Kidney capillary endothelial cell (primary cell): Measurements from ENCODE around the gene MYNN.

Source experiments
- DNase-seq: peaks from one replicate; pipeline ENCODE4 v3.0.0-alpha.2; 2018; ENCODE audit warnings: low spot score

MYNN gene

DNA sequence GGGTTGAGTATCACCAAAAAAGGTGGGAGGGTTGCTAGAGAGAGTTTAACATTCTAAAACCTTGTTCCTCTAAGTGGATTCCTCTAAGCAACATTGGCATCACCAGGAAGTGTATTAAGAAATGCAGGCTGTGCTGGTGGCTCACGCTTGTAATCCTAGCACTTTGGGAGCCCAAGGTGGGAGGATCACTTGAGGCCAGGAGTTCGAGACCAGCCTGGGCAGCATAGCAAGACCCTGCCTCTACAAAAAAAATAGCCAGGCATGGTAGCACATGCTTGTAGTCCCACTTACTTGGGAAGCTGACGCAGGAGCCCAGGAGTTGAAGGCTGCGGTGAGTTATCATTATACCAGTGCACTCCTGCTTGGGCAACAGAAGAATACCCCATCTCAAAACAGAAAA lies 4.6 kb downstream of the MYNN start:
- DNase-seq: no peak

DNA sequence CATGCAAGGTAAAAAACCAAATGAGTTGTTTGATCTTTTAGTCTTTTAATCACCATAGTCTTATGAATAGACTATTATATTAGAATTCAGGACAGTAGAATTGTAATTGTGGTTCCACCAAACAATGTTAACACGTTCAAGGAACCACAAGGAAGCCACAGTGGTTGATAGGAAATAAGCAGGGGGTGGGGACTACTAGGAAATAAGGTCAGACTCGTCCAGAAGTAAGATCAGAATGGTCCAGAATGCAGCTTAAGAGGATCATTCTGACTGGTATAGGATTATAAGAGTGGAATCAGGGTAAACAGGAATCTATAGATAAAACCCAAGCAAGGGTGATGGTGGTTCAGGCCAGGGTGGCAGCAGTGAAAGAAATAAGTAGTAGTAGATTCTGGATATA lies 7.5 kb downstream of the MYNN start:
- no peak for DNase-seq

DNA sequence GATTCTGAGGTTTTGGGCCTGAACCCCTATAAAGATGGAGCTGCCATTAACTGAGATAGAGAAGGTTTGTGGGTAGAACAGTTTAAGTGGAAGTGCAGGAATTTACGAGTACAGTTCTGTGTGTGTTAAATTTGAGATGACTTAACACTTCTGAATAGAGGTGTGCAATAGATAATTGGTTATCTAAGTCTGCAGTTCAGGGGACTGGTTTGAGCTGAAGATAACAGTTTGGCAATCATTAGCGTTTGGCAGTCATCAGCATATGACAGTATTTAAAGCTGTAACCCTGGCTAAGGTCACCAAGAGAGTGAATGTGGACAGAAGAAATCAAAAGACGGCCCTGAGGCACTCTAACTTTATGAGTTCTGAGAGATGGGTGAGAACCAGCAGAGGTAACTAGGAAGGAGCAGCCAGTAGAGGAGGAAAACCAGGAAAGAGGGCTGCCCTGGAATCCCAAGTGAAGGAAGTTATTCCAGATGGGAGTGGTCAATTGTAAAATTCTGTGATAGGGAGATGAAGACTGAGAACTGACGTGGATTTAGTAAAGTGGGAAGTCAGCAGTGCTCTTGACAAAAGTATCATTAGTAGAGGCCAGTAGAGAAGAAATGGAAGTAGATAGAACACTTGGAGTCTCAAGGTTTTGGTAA lies 8.1 kb downstream of the MYNN start:
- no peak for DNase-seq

DNA sequence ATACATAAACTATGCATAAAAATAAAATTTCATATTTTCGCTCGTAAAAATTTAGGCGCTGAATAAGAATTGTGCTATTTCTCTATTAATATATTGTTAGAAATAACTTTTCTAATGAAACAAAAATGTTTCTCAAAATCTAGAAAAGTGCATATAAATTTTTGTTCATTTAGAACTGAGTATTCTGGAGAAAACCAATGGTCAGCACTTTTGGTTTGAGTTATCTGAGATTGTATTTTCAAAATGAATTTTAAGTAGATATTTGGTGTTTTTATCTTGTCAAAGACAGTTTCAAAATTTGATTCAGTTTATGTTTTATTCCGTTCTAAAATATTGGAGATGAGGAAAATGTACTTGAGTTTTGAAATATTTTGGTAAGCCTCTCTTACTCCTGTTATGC lies 13.9 kb downstream of the MYNN start:
- DNase-seq: no peak

DNA sequence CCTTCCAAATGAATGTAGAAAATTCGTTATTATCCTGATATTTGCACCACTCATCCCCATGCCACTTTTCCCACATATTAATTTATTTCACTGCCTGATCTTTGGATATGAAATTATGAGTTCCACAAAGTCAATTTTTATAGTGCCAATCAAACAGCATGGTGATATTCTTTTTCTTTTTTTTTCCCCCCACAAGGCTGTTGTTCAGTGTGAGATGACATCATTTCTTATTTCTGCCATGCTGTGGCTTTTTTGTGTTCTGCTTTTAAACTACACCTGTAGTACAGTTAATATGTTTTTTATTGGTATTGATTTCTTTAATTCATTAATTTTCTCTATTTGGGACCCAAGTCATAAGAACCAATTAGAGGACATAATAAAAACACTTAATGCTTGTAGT lies 14.6 kb downstream of the MYNN start:
- DNase-seq: no peak

GRCh38 chr3:169790219-169790618 lies 17.0 kb downstream of the MYNN start:
- no peak for DNase-seq

GRCh38 chr3:169790687-169791429 lies 17.7 kb downstream of the MYNN start:
- no peak for DNase-seq

DNA sequence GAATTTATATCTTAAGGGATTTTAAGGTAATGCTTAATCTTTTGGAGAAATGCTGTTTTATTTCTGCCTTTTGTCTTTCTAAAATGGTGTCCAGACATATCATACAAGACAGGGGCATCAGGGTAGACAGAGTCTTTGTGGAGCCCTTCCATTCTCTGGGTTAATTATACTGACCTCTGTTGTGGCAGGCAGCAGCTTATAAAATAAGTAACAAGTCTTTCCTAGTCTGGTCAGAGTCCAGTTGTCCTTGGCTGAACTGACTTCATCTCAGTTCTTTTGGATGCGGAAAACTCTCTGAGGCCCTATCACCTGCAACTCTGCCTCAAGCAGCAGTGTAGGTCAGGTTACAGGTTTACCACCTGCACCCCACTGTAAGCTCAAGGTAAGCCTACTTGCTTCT lies 19.2 kb downstream of the MYNN start:
- no peak for DNase-seq

- no peak for DNase-seq
Measured at GRCh38 chr3:169804681-169805080, 31.5 kb downstream of the MYNN start.

GRCh38 chr3:169809230-169809795 lies 36.1 kb downstream of the MYNN start:
- DNase-seq: no peak

DNA sequence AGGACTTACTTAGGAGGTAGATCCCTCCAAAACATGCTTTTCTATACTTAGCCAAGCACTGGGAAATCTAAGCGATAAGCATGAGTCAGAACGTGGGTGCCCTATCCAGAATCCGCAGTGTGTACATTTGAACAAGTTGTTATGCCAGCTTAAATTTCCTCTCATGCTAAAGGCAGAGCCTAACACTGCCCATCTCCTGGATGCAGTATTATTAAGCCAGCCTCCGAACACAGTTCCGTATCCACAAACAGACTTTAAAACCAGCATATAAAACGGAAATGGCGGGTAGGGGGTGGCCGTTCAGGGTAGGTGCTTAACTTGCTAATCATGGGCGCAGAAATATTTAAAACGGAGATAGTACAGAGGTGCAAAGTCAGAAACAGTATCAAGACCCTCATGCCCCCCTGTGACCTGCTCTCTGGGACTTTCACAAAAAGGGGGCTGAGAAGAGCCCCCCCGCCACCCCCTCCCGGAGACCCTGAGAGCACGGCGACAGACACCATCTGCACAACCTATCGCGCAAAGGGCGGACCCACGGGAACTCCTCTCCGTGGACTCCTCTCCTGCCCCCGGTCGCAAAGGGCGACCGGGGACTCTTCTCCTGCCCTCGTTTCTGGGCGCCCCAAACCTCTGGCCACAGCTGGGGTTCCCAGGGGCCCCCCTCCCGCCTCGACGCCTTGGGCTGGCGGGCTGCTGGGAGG lies 38.6 kb downstream of the MYNN start:
- DNase-seq: peak; percentile 18

- peak; percentile 58 for DNase-seq
Measured at GRCh38 chr3:169812332-169813235, 39.4 kb downstream of the MYNN start, which contains the start of the genes LRRC34 and LRRIQ4. LRRC34 (minus strand) TSS chr3:169812904; CDS start chr3:169812548, 356 bp downstream. LRRIQ4 (plus strand) TSS chr3:169812870; CDS start chr3:169821922, 9,052 bp downstream.

DNA sequence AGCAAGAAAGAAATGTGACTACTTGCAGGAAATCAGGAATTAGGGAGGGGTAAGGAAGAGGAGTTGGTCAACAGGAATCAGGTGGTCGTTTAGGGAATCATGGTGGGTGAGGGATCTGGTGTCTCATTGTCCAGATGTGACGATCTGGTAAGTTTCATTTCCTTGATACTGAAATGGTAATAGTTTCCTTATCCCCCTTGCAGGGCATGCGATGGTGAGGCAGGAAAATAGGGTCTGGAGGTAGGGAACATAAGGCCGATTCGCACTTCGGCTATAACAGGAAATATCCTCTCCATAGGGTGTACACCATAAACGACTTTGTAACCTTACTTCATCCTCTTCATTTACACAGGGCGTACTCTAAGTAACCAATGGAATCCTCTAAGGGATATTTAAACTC lies 40.1 kb downstream of the MYNN start:
- DNase-seq: no peak

DNA sequence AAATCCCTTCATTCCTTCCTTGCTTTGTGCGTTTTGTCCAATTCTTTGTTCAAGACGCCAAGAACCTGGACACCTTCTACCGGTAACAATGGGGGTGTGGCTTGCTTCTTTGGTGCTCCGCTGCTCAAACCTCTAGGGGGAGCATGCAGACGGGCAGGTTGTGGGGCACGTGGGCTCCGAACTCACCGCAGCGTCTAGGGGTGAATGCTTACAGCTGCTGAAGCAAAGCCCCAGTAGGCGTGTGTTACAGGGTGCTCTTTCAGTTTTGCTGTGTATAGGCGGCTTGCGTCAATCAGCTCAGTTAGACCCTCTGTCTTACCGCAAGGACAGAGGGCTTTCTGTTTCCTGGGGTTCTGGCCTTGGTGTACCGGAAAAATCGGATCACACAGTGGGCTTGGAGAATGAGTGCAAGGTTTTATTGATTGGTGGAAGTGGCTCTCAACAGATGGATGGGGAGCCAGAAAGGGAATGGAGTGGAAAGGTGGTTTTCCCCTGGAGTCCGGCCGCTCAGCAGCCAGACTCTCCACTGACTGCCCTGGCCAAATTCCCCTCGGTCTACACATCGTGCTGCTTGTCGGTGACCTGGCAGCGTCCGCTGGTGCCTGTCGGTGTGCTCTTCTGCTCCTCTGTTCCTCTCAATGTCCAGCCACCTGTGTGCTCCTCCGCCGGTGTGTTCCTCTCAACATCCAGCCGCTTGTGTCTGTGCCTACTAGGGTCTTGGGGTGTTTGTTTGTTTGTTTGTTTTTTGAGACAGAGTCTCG lies 40.7 kb downstream of the MYNN start:
- no peak for DNase-seq

DNA sequence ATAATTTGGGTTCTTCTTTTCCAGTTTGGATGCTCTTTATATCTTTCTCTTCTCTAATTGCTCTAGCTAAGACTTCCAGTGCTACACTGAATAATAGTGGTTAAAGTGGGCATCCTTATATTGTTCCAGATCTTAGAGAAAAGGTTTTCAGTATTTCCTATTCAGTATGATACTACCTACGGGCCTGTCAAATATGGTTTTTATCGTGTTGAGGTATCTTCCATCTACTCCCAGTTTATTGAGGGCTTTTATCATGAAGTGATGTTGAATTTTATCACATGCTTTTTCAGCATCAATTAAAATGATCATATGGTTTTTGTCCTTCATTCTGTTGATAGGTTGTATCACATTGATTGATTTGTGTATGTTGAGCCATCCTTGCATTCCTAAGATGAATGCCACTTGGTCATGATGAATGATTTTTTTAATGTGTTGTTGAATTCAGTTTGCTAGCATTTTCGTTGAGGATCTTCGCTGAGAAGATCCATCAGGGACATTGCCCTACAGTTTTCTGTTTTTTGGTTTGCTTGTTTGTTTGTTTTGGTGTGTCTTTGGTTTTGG lies 42.5 kb downstream of the MYNN start:
- no peak for DNase-seq

- no peak for DNase-seq
Measured at GRCh38 chr3:169818316-169818715, 45.1 kb downstream of the MYNN start.

DNA sequence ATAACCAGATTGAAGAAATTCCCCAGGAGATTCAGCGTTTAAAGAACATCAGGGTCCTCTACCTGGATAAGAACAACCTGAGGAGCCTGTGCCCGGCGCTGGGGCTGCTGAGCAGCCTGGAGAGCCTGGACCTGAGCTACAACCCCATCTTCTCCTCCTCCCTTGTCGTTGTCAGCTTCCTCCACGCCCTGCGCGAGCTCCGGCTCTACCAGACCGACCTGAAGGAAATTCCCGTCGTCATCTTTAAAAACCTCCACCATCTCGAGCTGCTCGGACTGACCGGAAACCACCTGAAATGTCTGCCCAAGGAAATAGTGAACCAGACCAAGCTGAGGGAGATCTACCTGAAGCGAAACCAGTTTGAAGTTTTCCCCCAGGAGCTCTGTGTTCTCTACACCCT lies 48.9 kb downstream of the MYNN start:
- no peak for DNase-seq

- no peak for DNase-seq
Measured at GRCh38 chr3:169822540-169822939, 49.3 kb downstream of the MYNN start.

DNA sequence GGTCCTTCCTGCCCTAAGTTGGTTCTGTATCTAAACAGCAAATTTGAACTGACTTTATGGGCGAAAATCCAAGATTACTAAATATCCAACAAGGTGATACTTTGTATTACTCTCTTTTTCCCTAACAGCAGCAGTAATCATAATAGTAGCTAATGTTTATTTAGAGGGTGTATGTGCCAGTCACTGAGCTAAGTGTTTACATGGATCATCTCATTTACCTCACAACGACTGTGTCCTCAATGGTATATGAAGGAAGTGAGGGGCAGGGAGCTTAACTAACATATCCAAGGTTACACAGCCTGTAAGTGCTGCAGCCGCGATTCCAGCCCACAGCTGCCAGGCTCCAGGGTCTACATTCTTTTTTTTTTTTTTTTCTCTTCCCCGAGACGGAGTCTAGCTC lies 49.8 kb downstream of the MYNN start:
- no peak for DNase-seq

DNA sequence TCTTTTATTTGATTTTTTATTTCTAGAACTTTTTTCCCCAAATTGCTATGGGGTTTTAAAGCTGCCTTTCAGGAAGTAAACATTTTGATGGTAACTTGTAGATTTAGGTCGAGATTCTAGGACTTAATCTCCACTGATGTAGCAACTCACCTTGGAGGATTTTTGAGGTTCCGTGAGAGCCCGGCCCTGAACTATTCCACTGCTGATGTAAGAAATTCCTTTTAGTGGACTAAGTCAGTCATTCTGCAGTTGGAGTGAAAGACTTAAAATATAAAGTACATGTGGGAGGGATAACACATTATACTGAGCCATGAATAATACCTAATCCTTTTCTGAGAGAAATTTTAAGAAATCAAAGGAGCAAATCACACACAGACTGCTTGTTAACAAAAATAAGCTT lies 52.1 kb downstream of the MYNN start:
- no peak for DNase-seq

GRCh38 chr3:169827712-169828111 lies 54.5 kb downstream of the MYNN start:
- DNase-seq: no peak
